KMS-11 (cell line): ENCODE measurements around the gene DSCAML1.

Source experiments
- H2AFZ ChIP-seq: fragments of 200-600 bp; sonication (generic); 2 replicates; pipeline ENCODE4 v1.6.1; 2016; ENCODE audit warnings: antibody characterized with exemption, mixed run types, low read depth
- H3K27ac ChIP-seq: fragments of 200-600 bp; sonication (generic); 2 replicates; pipeline ENCODE4 v1.6.1; 2016; ENCODE audit warnings: mild to moderate bottlenecking, mixed run types
- H3K27me3 ChIP-seq: fragments of 200-600 bp; sonication (generic); 2 replicates; pipeline ENCODE4 v1.6.1; 2017; ENCODE audit warnings: mild to moderate bottlenecking, low read depth, mixed run types, moderate library complexity; ENCODE audit not compliant: insufficient read depth
- H3K36me3 ChIP-seq: fragments of 200-600 bp; sonication (generic); 2 replicates; pipeline ENCODE4 v1.6.1; 2017; ENCODE audit warnings: mild to moderate bottlenecking, mixed run types; ENCODE audit not compliant: insufficient read depth
- H3K4me1 ChIP-seq: fragments of 200-600 bp; sonication (generic); 2 replicates; pipeline ENCODE4 v1.6.1; 2016; ENCODE audit warnings: mild to moderate bottlenecking, low read depth, mixed run types; ENCODE audit not compliant: poor library complexity, severe bottlenecking
- H3K4me2 ChIP-seq: fragments of 200-600 bp; sonication (generic); 2 replicates; pipeline ENCODE4 v1.7.0; 2016; ENCODE audit warnings: mild to moderate bottlenecking, mixed run types
- H3K4me3 ChIP-seq: fragments of 200-600 bp; sonication (generic); IDR thresholded peaks from 2 replicates; pipeline ENCODE4 v1.6.1; 2017; ENCODE audit warnings: low read depth, low read length, mixed read lengths; ENCODE audit not compliant: insufficient read depth
- H3K79me2 ChIP-seq: fragments of 200-600 bp; sonication (generic); 2 replicates; pipeline ENCODE4 v1.6.1; 2016; ENCODE audit warnings: low read depth, mixed run types; ENCODE audit not compliant: insufficient read depth
- H3K9ac ChIP-seq: fragments of 200-600 bp; sonication (generic); 2 replicates; pipeline ENCODE4 v1.6.1; 2016; ENCODE audit warnings: mild to moderate bottlenecking, mixed run types
- H4K20me1 ChIP-seq: fragments of 200-600 bp; sonication (generic); 2 replicates; pipeline ENCODE4 v1.6.1; 2016; ENCODE audit warnings: mild to moderate bottlenecking, mixed run types; ENCODE audit not compliant: insufficient read depth
- TF ChIP-seq, protein P1 (sequence below): fragments of 200-600 bp; sonication (generic); conservative IDR thresholded peaks from 2 replicates; pipeline ENCODE4 v1.6.1; 2017; ENCODE audit warnings: low read depth, mild to moderate bottlenecking, antibody characterized with exemption, low read length, moderate library complexity, mixed read lengths

The DSCAML1 gene

DNA sequence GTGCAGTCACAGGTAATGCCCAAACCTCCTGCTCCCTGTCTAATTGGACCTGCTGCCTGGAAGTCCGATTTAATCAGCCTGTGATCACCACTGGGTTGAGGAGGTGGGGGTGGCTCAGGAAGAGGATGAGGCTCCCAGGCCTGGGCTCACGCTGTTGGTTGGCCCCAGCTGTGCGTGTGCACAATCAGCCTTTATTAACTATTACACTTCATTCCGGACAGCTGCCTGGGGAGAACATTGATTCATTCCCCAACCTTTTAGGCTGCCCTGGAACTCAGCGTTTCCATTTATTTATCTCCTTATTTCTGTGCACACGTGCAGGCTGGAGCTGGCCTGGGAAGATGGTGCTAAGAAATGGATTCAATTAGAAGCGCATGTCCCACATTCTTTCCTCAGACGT is 123.4 kb downstream of the DSCAML1 start:
- Histone ChIP-seq H3K4me1 (no peaks in the 10 kb centered on the region), H3K4me3 (no peak overlapping the region), H3K27me3 (no peaks in the 10 kb centered on the region), H3K9ac (no peak overlapping the region), H3K36me3 (no peaks in the 10 kb centered on the region), H3K79me2 (no peaks in the 10 kb centered on the region), H3K27ac (no peak overlapping the region), H2AFZ (no peak overlapping the region), H3K4me2 (no peak overlapping the region), H4K20me1 (no peaks in the 10 kb centered on the region)
- TF ChIP-seq, protein P1, sequence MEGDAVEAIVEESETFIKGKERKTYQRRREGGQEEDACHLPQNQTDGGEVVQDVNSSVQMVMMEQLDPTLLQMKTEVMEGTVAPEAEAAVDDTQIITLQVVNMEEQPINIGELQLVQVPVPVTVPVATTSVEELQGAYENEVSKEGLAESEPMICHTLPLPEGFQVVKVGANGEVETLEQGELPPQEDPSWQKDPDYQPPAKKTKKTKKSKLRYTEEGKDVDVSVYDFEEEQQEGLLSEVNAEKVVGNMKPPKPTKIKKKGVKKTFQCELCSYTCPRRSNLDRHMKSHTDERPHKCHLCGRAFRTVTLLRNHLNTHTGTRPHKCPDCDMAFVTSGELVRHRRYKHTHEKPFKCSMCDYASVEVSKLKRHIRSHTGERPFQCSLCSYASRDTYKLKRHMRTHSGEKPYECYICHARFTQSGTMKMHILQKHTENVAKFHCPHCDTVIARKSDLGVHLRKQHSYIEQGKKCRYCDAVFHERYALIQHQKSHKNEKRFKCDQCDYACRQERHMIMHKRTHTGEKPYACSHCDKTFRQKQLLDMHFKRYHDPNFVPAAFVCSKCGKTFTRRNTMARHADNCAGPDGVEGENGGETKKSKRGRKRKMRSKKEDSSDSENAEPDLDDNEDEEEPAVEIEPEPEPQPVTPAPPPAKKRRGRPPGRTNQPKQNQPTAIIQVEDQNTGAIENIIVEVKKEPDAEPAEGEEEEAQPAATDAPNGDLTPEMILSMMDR = no peak

DNA sequence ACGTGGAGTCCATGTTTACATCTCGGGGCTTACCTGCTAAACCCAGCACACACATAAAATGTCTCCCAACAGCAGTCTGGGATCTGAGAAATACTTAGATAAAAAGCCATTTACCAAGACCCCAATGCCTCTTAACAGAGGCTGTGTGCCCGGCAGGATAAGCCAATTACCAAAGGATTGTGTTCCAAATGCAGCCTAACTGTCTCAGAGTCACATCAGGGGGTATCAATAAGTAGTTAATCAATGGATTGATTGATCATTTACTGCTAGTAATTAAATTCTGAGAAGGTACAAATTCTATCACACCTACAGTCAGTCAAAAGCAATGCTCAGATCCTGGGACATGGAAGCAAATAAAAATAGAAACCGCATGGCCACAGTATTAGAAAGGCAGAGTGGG is 125.6 kb downstream of the DSCAML1 start:
- no peaks in the 10 kb centered on the region for H3K79me2 ChIP-seq
- H3K4me2 ChIP-seq = no peak overlapping the region
- H3K4me3 ChIP-seq = no peak overlapping the region

GRCh38 chr11:117670924-117671323 is 126.1 kb downstream of the DSCAML1 start:
- H3K27ac ChIP-seq = no peak overlapping the region
- TF ChIP-seq, protein P1 = no peak
- no peak overlapping the region for H3K9ac ChIP-seq
- H4K20me1 ChIP-seq = no peaks in the 10 kb centered on the region
- H3K4me1 ChIP-seq = no peaks in the 10 kb centered on the region
- no peak overlapping the region for H2AFZ ChIP-seq
- H3K4me2 ChIP-seq = no peak overlapping the region
- H3K36me3 ChIP-seq = no peaks in the 10 kb centered on the region
- no peak overlapping the region for H3K4me3 ChIP-seq
- no peaks in the 10 kb centered on the region for H3K79me2 ChIP-seq
- no peaks in the 10 kb centered on the region for H3K27me3 ChIP-seq

More for the DNA sequence above, 125.6 kb downstream of the DSCAML1 start:
- Histone ChIP-seq H2AFZ (no peak overlapping the region), H3K27me3 (no peaks in the 10 kb centered on the region), H3K27ac (no peak overlapping the region), H3K36me3 (no peaks in the 10 kb centered on the region), H4K20me1 (no peaks in the 10 kb centered on the region), H3K9ac (no peak overlapping the region), H3K4me1 (no peaks in the 10 kb centered on the region)
- TF ChIP-seq, protein P1 = no peak

DNA sequence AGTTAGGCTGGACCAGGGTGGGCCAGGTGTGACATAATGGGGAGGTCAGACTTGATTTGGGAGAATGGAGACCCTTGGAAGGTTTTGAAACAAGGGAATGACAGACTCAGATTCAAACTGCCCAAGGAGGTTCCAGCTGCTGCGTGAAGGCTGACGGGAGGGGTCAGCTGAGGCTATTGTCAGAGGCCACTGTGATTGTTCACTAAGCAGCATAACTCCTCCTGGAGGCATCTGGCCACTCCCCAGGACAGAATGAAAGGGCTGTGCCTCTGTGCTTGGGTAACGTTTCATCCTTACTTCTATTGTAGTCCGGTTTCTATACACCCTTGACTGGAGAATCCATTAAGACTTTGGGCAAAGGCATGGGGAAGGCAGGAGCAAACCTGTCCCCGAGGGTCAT is 126.6 kb downstream of the DSCAML1 start:
- Histone ChIP-seq H4K20me1 (no peaks in the 10 kb centered on the region), H3K27me3 (no peaks in the 10 kb centered on the region), H3K4me1 (no peaks in the 10 kb centered on the region), H3K79me2 (no peaks in the 10 kb centered on the region), H3K27ac (no peak overlapping the region), H3K9ac (no peak overlapping the region), H3K4me3 (no peak overlapping the region), H3K36me3 (no peaks in the 10 kb centered on the region), H2AFZ (no peak overlapping the region), H3K4me2 (no peak overlapping the region)
- TF ChIP-seq, protein P1 = no peak
